SK-N-SH (cell line): Measurements from ENCODE around the gene MYO18B. TPM values are rescaled to one million over a fixed set of nuclear protein-coding genes. Genes with fewer than 3 reads are reported as not detected.

Experiments used
- CTCF ChIA-PET: fragments of 300-600, 350-600 bp; formaldehyde crosslinking; extraction: SDS; loops from one replicate; lab custom pipeline; 2021; lab: Yijun Ruan, JAX
- POLR2A ChIA-PET: fragments of 350-600 bp; sonication (Branson Sonifier 250); formaldehyde crosslinking; extraction: SDS; loops from one replicate; lab custom pipeline; 2020; ENCODE audit warnings: antibody characterized with exemption, inconsistent platforms; lab: Yijun Ruan, JAX
- DNase-seq: peaks from one replicate; pipeline ENCODE4 v3.0.0; 2012
- H2AFZ ChIP-seq: fragments of 200-600 bp; sonication (generic); 2 replicates; pipeline ENCODE4 v1.8.1; 2016; ENCODE audit warnings: antibody characterized with exemption, mild to moderate bottlenecking, low read depth
- H3F3A ChIP-seq: fragments of 200-600 bp; sonication (generic); replicated peaks from 2 replicates; pipeline ENCODE3; 2016; ENCODE audit warnings: antibody characterized with exemption, mild to moderate bottlenecking; ENCODE audit not compliant: insufficient read depth
- H3K27ac ChIP-seq, 2 experiments: fragments of 200-500 bp in 1 of 2; fragments of 200-600 bp in 1 of 2; sonication (Bioruptor generic) in 1 of 2; sonication (generic), shearing (Covaris generic) in 1 of 2; 2 replicates each; pipeline versions ENCODE4 v1.5.1 to v1.6.1; 2014 to 2016; ENCODE audit warnings: low read depth in 2 of 2, inconsistent platforms in 1 of 2, low read length in 1 of 2, mild to moderate bottlenecking in 1 of 2, mixed read lengths in 1 of 2
- H3K27me3 ChIP-seq: fragments of 200-600 bp; sonication (generic), shearing (Covaris generic); 2 replicates; pipeline ENCODE4 v1.6.1; 2016; ENCODE audit warnings: mixed run types; ENCODE audit not compliant: insufficient read depth
- H3K36me3 ChIP-seq, 2 experiments: fragments of 200-500 bp in 1 of 2; fragments of 200-600 bp in 1 of 2; sonication (Bioruptor generic) in 1 of 2; sonication (generic) in 1 of 2; replicated peaks in 1 of 2; 2 replicates each; pipeline versions ENCODE3 to v1.5.1; 2014 to 2016; ENCODE audit warnings: low read length in 1 of 2, mild to moderate bottlenecking in 1 of 2; ENCODE audit not compliant: insufficient read depth in 2 of 2, control insufficient read depth in 1 of 2
- H3K4me1 ChIP-seq, 2 experiments: fragments of 200-500 bp in 1 of 2; fragments of 200-600 bp in 1 of 2; sonication (Bioruptor generic) in 1 of 2; sonication (generic), shearing (Covaris generic) in 1 of 2; 2 replicates each; pipeline versions ENCODE4 v1.5.1 to v1.6.1; 2014 to 2016; ENCODE audit warnings: low read depth in 1 of 2, low read length in 1 of 2, mixed run types in 1 of 2; ENCODE audit not compliant: insufficient read depth in 2 of 2, control insufficient read depth in 1 of 2
- H3K4me2 ChIP-seq: fragments of 200-600 bp; sonication (generic), shearing (Covaris generic); 2 replicates; pipeline ENCODE4 v1.6.1; 2017; ENCODE audit warnings: mixed run types
- H3K4me3 ChIP-seq, 2 experiments: fragments of 200-500 bp in 1 of 2; fragments of 200-600 bp in 1 of 2; sonication (Bioruptor generic) in 1 of 2; sonication (generic), shearing (Covaris generic) in 1 of 2; 2 replicates each; pipeline versions ENCODE4 v1.5.1 to v1.8.1; 2014 to 2016; ENCODE audit warnings: low read depth in 2 of 2, inconsistent platforms in 1 of 2, low read length in 1 of 2, mild to moderate bottlenecking in 1 of 2, mixed read lengths in 1 of 2, moderate library complexity in 1 of 2
- H3K79me2 ChIP-seq: fragments of 200-600 bp; sonication (generic); 2 replicates; pipeline ENCODE4 v1.8.1; 2017; ENCODE audit warnings: mild to moderate bottlenecking; ENCODE audit not compliant: insufficient read depth
- H3K9ac ChIP-seq: fragments of 200-600 bp; sonication (generic); 2 replicates; pipeline ENCODE4 v1.6.1; 2017; ENCODE audit warnings: mixed run types
- H3K9me2 ChIP-seq: fragments of 200-600 bp; sonication (generic); 2 replicates; pipeline ENCODE4 v1.6.1; 2017; ENCODE audit warnings: mixed run types
- H3K9me3 ChIP-seq: fragments of 200-600 bp; sonication (generic); 2 replicates; pipeline ENCODE4 v1.6.1; 2017; ENCODE audit warnings: mixed run types, mild to moderate bottlenecking, moderate library complexity
- H4K20me1 ChIP-seq: fragments of 200-600 bp; sonication (generic); 2 replicates; pipeline ENCODE4 v1.6.1; 2017; ENCODE audit warnings: mild to moderate bottlenecking, mixed run types; ENCODE audit not compliant: insufficient read depth
- CHD2 ChIP-seq: fragments of 150-350 bp; IDR thresholded peaks from 2 replicates; pipeline ENCODE4 v1.6.1; 2018; ENCODE audit warnings: low read length; ENCODE audit not compliant: partially characterized antibody
- ELF1 ChIP-seq: IDR thresholded peaks from 2 replicates; pipeline ENCODE4 v1.4.0; 2012
- FOSL2 ChIP-seq: IDR thresholded peaks from 2 replicates; pipeline ENCODE4 v1.4.0; 2012; ENCODE audit warnings: low read depth, mild to moderate bottlenecking, moderate library complexity, borderline replicate concordance
- FOXJ3 ChIP-seq: sonication (generic); formaldehyde crosslinking; IDR thresholded peaks from 2 replicates; pipeline ENCODE4 v1.5.1; 2020; ENCODE audit warnings: mild to moderate bottlenecking, missing genetic modification reagents
- GATA2 ChIP-seq: sonication (generic); formaldehyde crosslinking; IDR thresholded peaks from 2 replicates; pipeline ENCODE4 v1.5.0; 2020; ENCODE audit warnings: mild to moderate bottlenecking, missing genetic modification reagents
- IRF3 ChIP-seq: fragments of 150-350 bp; IDR thresholded peaks from 2 replicates; pipeline ENCODE4 v1.6.1; 2016; ENCODE audit warnings: mild to moderate bottlenecking, low read depth, low read length
- JUND ChIP-seq: IDR thresholded peaks from 2 replicates; pipeline ENCODE4 v1.4.0; 2012
- MAX ChIP-seq: IDR thresholded peaks from 2 replicates; pipeline ENCODE4 v1.4.0; 2012; ENCODE audit warnings: low read depth
- NFIC ChIP-seq: IDR thresholded peaks from 2 replicates; pipeline ENCODE4 v1.4.0; 2012; ENCODE audit warnings: borderline replicate concordance
- NRF1 ChIP-seq: IDR thresholded peaks from 2 replicates; pipeline ENCODE4 v1.6.1; 2012; ENCODE audit warnings: low read depth, mild to moderate bottlenecking, low read length
- RAD21 ChIP-seq: IDR thresholded peaks from 2 replicates; pipeline ENCODE4 v1.6.1; 2012; ENCODE audit warnings: mild to moderate bottlenecking, low read length
- RCOR1 ChIP-seq: fragments of 150-350 bp; IDR thresholded peaks from 2 replicates; pipeline ENCODE4 v1.6.1; 2017; ENCODE audit warnings: antibody characterized with exemption, low read length
- RFX5 ChIP-seq: IDR thresholded peaks from 2 replicates; pipeline ENCODE4 v1.6.1; 2012; ENCODE audit warnings: mild to moderate bottlenecking, improper control_type of control experiment, low read length
- SMC3 ChIP-seq: IDR thresholded peaks from 2 replicates; pipeline ENCODE4 v1.6.1; 2012; ENCODE audit warnings: low read depth, low read length, improper control_type of control experiment
- TCF12 ChIP-seq: IDR thresholded peaks from 2 replicates; pipeline ENCODE4 v1.4.0; 2012
- YY1 ChIP-seq: IDR thresholded peaks from 2 replicates; pipeline ENCODE4 v1.4.0; 2012; ENCODE audit warnings: low read depth, mild to moderate bottlenecking
- WGBS: methylation state at CpG from one replicate; pipeline ENCODE4 v1.1.6; 2017; ENCODE audit warnings: low lambda C conversion rate; 5-methylcytosine and 5-hydroxymethylcytosine counted together
- polyA plus RNA-seq, 3 experiments: library from polyadenylated mRNA; depleted of rRNA; stranded (reverse); fragments of >200 nt; gene quantifications; 2 replicates each; pipeline ENCODE4 v1.2.3, GENCODE V29; 2012
- TF ChIP-seq, protein P1 (sequence below): fragments of 200-600 bp; sonication (generic); IDR thresholded peaks from 2 replicates; pipeline ENCODE4 v1.6.1; 2017; ENCODE audit warnings: antibody characterized with exemption, mild to moderate bottlenecking, moderate library complexity
- TF ChIP-seq, protein P2 (sequence below): IDR thresholded peaks from 2 replicates; pipeline ENCODE4 v1.6.1; 2012; ENCODE audit warnings: mild to moderate bottlenecking, low read depth, low read length, moderate library complexity
- TF ChIP-seq, protein P3 (sequence below): IDR thresholded peaks from 2 replicates; pipeline ENCODE4; 2012
- TF ChIP-seq, protein P4 (sequence below): fragments of 150-350 bp; IDR thresholded peaks from 2 replicates; pipeline ENCODE4 v1.6.1; 2017; ENCODE audit warnings: antibody characterized with exemption, low read length, low read depth, borderline replicate concordance

The MYO18B gene
- polyA plus RNA-seq, 1 of the 3 experiments (the other 2 are of a cell fraction): 0.05 TPM

GRCh38 chr22:25750569-25751173 lies 8.7 kb downstream of the MYO18B start:
- Histone ChIP-seq H3K4me3 (no peak overlapping the region), H3K4me2 (no peak overlapping the region), H4K20me1 (no peaks in the 10 kb centered on the region), H3K36me3 (no peaks in the 10 kb centered on the region), H3K9me3 (no peaks in the 10 kb centered on the region), H3K4me1 (peaks cover 9 to 44% of the 10 kb centered on the region in 2 experiments; a peak in 3 of 4 replicates), H3K79me2 (no peaks in the 10 kb centered on the region), H2AFZ (no peak overlapping the region), H3K9me2 (no peaks in the 10 kb centered on the region), H3K27ac (no peak overlapping the region), H3K9ac (no peak overlapping the region), H3F3A (peaks cover 9% of the 10 kb centered on the region)
- CTCF ChIA-PET: interaction anchor here (1.1 to 4.7 kb wide), 6 partner anchors 10 to 515 kb away, joined by 3 to 20 read pairs (median 3); no protein-coding TSS in a partner anchor
- POLR2A ChIA-PET: no interaction called here
- WGBS: 81% methylated on average over 4 of the region's 6 CpGs
- TF ChIP-seq SMC3: no peak
- no peak for TF ChIP-seq NFIC
- TF ChIP-seq CHD2: no peak
- TF ChIP-seq FOXJ3 (CRISPR knock-in tag): no peak
- TF ChIP-seq, all 33 proteins: peak for 0
- H3K27me3 ChIP-seq: no peaks in the 10 kb centered on the region
- DNase-seq: no peak

DNA sequence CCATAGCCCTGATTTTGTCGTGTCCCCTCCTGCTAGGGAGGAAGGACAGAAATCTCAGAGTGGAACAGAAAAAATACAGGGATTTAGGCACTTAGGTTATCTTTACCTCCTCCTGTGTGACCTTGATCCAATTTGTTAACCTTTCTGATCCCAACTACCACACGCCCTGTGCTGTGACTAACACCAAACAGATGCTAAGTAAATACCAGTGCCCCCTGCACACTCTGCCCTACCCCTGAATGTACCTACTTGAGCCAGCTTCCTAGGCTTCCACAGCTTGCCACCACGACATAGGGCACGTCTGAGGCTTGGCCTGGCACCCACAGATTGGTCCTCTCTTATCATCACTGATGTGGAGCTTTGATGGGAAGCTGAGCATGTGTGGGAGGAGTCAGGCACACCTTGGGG lies 9.2 kb downstream of the MYO18B start:
- no peak overlapping the region for H2AFZ ChIP-seq
- WGBS: 59% methylated on average over 4 of the region's 4 CpGs
- no peak for DNase-seq
- ChIA-PET CTCF (interaction anchor here (1.5 to 4.7 kb wide), 4 partner anchors 10 to 304 kb away, joined by 3 to 20 read pairs (median 4); no protein-coding TSS in a partner anchor), POLR2A (no interaction called here)
- H3K27ac ChIP-seq: no peak overlapping the region
- no peaks in the 10 kb centered on the region for H3K36me3 ChIP-seq
- peaks cover 5 to 39% of the 10 kb centered on the region in 2 experiments; a peak in 3 of 4 replicates for H3K4me1 ChIP-seq
- H4K20me1 ChIP-seq: no peaks in the 10 kb centered on the region
- no peaks in the 10 kb centered on the region for H3K9me2 ChIP-seq
- H3K27me3 ChIP-seq: no peaks in the 10 kb centered on the region
- H3K79me2 ChIP-seq: no peaks in the 10 kb centered on the region
- H3F3A ChIP-seq: peaks cover 5% of the 10 kb centered on the region
- no peak overlapping the region for H3K9ac ChIP-seq
- H3K4me3 ChIP-seq: no peak overlapping the region
- no peaks in the 10 kb centered on the region for H3K9me3 ChIP-seq
- H3K4me2 ChIP-seq: no peak overlapping the region
- TF ChIP-seq MAX (no peak), ELF1 (no peak), SMC3 (no peak), RFX5 (no peak), YY1 (no peak), IRF3 (no peak), FOSL2 (no peak), TCF12 (no peak), JUND (no peak), NRF1 (no peak), RCOR1 (no peak), RAD21 (no peak), GATA2 (no peak)
- TF ChIP-seq, protein P1, sequence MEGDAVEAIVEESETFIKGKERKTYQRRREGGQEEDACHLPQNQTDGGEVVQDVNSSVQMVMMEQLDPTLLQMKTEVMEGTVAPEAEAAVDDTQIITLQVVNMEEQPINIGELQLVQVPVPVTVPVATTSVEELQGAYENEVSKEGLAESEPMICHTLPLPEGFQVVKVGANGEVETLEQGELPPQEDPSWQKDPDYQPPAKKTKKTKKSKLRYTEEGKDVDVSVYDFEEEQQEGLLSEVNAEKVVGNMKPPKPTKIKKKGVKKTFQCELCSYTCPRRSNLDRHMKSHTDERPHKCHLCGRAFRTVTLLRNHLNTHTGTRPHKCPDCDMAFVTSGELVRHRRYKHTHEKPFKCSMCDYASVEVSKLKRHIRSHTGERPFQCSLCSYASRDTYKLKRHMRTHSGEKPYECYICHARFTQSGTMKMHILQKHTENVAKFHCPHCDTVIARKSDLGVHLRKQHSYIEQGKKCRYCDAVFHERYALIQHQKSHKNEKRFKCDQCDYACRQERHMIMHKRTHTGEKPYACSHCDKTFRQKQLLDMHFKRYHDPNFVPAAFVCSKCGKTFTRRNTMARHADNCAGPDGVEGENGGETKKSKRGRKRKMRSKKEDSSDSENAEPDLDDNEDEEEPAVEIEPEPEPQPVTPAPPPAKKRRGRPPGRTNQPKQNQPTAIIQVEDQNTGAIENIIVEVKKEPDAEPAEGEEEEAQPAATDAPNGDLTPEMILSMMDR: no peak
- TF ChIP-seq, protein P2, sequence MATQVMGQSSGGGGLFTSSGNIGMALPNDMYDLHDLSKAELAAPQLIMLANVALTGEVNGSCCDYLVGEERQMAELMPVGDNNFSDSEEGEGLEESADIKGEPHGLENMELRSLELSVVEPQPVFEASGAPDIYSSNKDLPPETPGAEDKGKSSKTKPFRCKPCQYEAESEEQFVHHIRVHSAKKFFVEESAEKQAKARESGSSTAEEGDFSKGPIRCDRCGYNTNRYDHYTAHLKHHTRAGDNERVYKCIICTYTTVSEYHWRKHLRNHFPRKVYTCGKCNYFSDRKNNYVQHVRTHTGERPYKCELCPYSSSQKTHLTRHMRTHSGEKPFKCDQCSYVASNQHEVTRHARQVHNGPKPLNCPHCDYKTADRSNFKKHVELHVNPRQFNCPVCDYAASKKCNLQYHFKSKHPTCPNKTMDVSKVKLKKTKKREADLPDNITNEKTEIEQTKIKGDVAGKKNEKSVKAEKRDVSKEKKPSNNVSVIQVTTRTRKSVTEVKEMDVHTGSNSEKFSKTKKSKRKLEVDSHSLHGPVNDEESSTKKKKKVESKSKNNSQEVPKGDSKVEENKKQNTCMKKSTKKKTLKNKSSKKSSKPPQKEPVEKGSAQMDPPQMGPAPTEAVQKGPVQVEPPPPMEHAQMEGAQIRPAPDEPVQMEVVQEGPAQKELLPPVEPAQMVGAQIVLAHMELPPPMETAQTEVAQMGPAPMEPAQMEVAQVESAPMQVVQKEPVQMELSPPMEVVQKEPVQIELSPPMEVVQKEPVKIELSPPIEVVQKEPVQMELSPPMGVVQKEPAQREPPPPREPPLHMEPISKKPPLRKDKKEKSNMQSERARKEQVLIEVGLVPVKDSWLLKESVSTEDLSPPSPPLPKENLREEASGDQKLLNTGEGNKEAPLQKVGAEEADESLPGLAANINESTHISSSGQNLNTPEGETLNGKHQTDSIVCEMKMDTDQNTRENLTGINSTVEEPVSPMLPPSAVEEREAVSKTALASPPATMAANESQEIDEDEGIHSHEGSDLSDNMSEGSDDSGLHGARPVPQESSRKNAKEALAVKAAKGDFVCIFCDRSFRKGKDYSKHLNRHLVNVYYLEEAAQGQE: no peak
- TF ChIP-seq, protein P3, sequence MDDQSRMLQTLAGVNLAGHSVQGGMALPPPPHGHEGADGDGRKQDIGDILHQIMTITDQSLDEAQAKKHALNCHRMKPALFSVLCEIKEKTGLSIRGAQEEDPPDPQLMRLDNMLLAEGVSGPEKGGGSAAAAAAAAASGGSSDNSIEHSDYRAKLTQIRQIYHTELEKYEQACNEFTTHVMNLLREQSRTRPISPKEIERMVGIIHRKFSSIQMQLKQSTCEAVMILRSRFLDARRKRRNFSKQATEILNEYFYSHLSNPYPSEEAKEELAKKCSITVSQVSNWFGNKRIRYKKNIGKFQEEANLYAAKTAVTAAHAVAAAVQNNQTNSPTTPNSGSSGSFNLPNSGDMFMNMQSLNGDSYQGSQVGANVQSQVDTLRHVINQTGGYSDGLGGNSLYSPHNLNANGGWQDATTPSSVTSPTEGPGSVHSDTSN: no peak
- TF ChIP-seq, protein P4, sequence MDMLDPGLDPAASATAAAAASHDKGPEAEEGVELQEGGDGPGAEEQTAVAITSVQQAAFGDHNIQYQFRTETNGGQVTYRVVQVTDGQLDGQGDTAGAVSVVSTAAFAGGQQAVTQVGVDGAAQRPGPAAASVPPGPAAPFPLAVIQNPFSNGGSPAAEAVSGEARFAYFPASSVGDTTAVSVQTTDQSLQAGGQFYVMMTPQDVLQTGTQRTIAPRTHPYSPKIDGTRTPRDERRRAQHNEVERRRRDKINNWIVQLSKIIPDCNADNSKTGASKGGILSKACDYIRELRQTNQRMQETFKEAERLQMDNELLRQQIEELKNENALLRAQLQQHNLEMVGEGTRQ: no peak
